ENCODE data around the gene ACSS1. TPM values are rescaled to one million over a fixed set of nuclear protein-coding genes. Genes with fewer than 3 reads are reported as not detected.

Gene ACSS1
- total RNA-seq, 1 experiment from 2014 or later = 0.61 TPM

DNA sequence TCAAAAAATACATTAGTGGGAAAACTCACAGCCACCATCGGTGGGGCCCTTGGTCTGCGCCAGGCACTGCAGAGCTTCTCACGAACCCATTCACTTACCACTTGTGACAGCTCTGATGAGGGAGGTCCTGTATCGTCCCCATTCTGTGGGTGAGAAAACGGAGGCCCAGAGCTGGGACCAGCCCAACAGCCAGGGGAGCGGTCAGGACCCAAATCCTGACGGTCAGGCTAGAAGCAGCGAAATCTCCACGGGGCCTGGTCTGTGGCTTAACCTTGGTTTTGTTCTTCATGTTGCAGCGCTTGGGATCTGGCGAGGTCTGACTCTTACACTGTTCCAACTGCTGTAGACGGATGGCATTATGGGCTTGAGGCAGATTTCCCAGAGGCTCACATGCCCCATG, 31.7 kb upstream of the ACSS1 start:
- Histone ChIP-seq H2BK12ac (ENCODE audit: insufficient read length, low read depth, low read length) (no peak overlapping the region), H4K91ac (ENCODE audit: insufficient read length, low read depth, low read length) (no peak overlapping the region), H3K23ac (ENCODE audit: insufficient read length, low read depth, low read length) (no peak overlapping the region), H3K18ac (ENCODE audit: insufficient read length, low read depth, low read length) (no peak overlapping the region), H4K5ac (ENCODE audit: insufficient read length, low read depth, low read length) (no peak overlapping the region), H3K9me3 (ENCODE audit: control insufficient read depth, low read depth, low read length) (no peaks in the 10 kb centered on the region), H2BK5ac (ENCODE audit: insufficient read length, low read length) (no peak overlapping the region), H3K27me3 (ENCODE audit: insufficient read depth, low read length) (peaks cover 18% of the 10 kb centered on the region; the same call in 1 of the 2 replicates), H2BK15ac (ENCODE audit: low read depth, low read length) (no peak overlapping the region), H2BK20ac (ENCODE audit: low read depth, low read length, poor library complexity, severe bottlenecking) (no peak overlapping the region), H3K56ac (ENCODE audit: insufficient read length, low read depth, low read length) (no peak overlapping the region), H4K20me1 (ENCODE audit: control insufficient read depth, insufficient read depth, insufficient read length) (no peaks in the 10 kb centered on the region), H4K8ac (replicated peaks; ENCODE audit: insufficient read length, low read depth, low read length) (no peak overlapping the region), H3K4ac (ENCODE audit: low read depth, low read length) (no peak overlapping the region), H3K4me2 (ENCODE audit: insufficient read depth, insufficient read length, low read length) (no peak overlapping the region), H3K79me2 (ENCODE audit: insufficient read depth, low read length) (no peaks in the 10 kb centered on the region), H2AFZ (ENCODE audit: low read length) (no peak overlapping the region), H3K14ac (ENCODE audit: insufficient read depth, low read length) (no peak overlapping the region), H2BK120ac (ENCODE audit: low read depth, low read length, poor library complexity, severe bottlenecking) (no peak overlapping the region), H3K9ac (ENCODE audit: extremely low read depth, insufficient read length, low read length) (no peak overlapping the region), H2AK5ac (ENCODE audit: insufficient read length, low read length) (no peak overlapping the region), H3K4me1 (ENCODE audit: insufficient read depth, low read length) (no peaks in the 10 kb centered on the region), H3T11ph (ENCODE audit: low read length) (no peak overlapping the region), H3K23me2 (ENCODE audit: insufficient read length, low read depth, low read length, poor library complexity, severe bottlenecking) (no peaks in the 10 kb centered on the region), H3K27ac (ENCODE audit: insufficient read length, low read depth, low read length) (no peak overlapping the region), H3K79me1 (ENCODE audit: insufficient read depth, low read depth, low read length, poor library complexity, severe bottlenecking) (no peaks in the 10 kb centered on the region)
- peaks cover 64% of the 10 kb centered on the region for H3K27me3 Mint-ChIP-seq (ENCODE audit: low read depth)
- H3K36me3 Mint-ChIP-seq (ENCODE audit: insufficient read depth in 1 of 3, low read depth in 3 of 3) = no peaks in the 10 kb centered on the region; a peak in 1 of 7 replicates
- WGBS (ENCODE audit: extremely low coverage, insufficient read length, low lambda C conversion rate) = no CpG with 5 or more reads among the region's 12 CpGs
- TF ChIP-seq, protein P1, sequence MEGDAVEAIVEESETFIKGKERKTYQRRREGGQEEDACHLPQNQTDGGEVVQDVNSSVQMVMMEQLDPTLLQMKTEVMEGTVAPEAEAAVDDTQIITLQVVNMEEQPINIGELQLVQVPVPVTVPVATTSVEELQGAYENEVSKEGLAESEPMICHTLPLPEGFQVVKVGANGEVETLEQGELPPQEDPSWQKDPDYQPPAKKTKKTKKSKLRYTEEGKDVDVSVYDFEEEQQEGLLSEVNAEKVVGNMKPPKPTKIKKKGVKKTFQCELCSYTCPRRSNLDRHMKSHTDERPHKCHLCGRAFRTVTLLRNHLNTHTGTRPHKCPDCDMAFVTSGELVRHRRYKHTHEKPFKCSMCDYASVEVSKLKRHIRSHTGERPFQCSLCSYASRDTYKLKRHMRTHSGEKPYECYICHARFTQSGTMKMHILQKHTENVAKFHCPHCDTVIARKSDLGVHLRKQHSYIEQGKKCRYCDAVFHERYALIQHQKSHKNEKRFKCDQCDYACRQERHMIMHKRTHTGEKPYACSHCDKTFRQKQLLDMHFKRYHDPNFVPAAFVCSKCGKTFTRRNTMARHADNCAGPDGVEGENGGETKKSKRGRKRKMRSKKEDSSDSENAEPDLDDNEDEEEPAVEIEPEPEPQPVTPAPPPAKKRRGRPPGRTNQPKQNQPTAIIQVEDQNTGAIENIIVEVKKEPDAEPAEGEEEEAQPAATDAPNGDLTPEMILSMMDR (conservative IDR thresholded peaks at IDR 0.05) = no peak
- H3K9me3 Mint-ChIP-seq = peaks cover 0 to 2% of the 10 kb centered on the region in 2 experiments; a peak in 2 of 5 replicates
- no peak overlapping the region; a peak in 1 of 7 replicates for H3K27ac Mint-ChIP-seq
- H3K4me3 Mint-ChIP-seq = no peak overlapping the region
- no peak for DNase-seq
- peaks cover 11 to 19% of the 10 kb centered on the region in 2 experiments for H3K4me1 Mint-ChIP-seq

Measured in H9 (cell line).